GM23338 (cell line): ENCODE results near the gene ANKUB1. TPM values are rescaled to one million over a fixed set of nuclear protein-coding genes. Genes with fewer than 3 reads are reported as not detected.
A peak's percentile ranks its signal among the peaks of the same experiment; 100 is the strongest.

Experiments
- ATAC-seq: fragments of 200-7000 bp; cut with Tn5 transposase; 3 replicates; pipeline ENCODE4 v1.9.1; 2020
- DNase-seq: peaks from one replicate; pipeline ENCODE4 v3.0.0-alpha.2; 2015; ENCODE audit warnings: low spot score
- H2AFZ ChIP-seq: fragments of 200-600 bp; sonication (generic); 2 replicates; pipeline ENCODE4 v1.8.0; 2016; ENCODE audit warnings: antibody characterized with exemption, mild to moderate bottlenecking, moderate library complexity
- H3F3A ChIP-seq: fragments of 200-600 bp; sonication (generic); replicated peaks from 2 replicates; pipeline ENCODE4 v1.8.0; 2017; ENCODE audit warnings: antibody characterized with exemption, mixed run types, low read depth
- H3K27ac ChIP-seq: fragments of 200-600 bp; sonication (generic); 2 replicates; pipeline ENCODE4 v1.6.1; 2016; ENCODE audit warnings: low read depth
- H3K27me3 ChIP-seq: fragments of 200-600 bp; sonication (generic); 2 replicates; pipeline ENCODE4 v1.8.0; 2016; ENCODE audit warnings: mild to moderate bottlenecking, mixed run types, moderate library complexity; ENCODE audit not compliant: insufficient read depth
- H3K36me3 ChIP-seq: fragments of 200-600 bp; sonication (generic); 2 replicates; pipeline ENCODE4 v1.8.0; 2016; ENCODE audit warnings: mild to moderate bottlenecking; ENCODE audit not compliant: insufficient read depth
- H3K4me1 ChIP-seq: fragments of 200-600 bp; sonication (generic); 2 replicates; pipeline ENCODE4 v1.8.0; 2016; ENCODE audit warnings: mild to moderate bottlenecking, moderate library complexity; ENCODE audit not compliant: insufficient read depth
- H3K4me2 ChIP-seq: fragments of 200-600 bp; sonication (generic); 2 replicates; pipeline ENCODE4 v1.7.1; 2017; ENCODE audit warnings: mixed run types
- H3K4me3 ChIP-seq: fragments of 200-600 bp; sonication (generic); 2 replicates; pipeline ENCODE4 v1.6.1; 2016; ENCODE audit warnings: mixed run types
- H3K79me2 ChIP-seq: fragments of 200-600 bp; sonication (generic); replicated peaks from 2 replicates; pipeline ENCODE4 v1.8.0; 2017; ENCODE audit warnings: mild to moderate bottlenecking; ENCODE audit not compliant: insufficient read depth
- H3K9me2 ChIP-seq: fragments of 200-600 bp; sonication (generic); 2 replicates; pipeline ENCODE4 v1.8.0; 2017; ENCODE audit not compliant: insufficient read depth
- H4K20me1 ChIP-seq: fragments of 200-600 bp; sonication (generic); replicated peaks from 2 replicates; pipeline ENCODE4 v1.8.0; 2017; ENCODE audit warnings: mild to moderate bottlenecking; ENCODE audit not compliant: insufficient read depth
- H3K27ac Mint-ChIP-seq: 2 replicates; pipeline ENCODE4 v1.8.0; 2020; ENCODE audit warnings: inconsistent platforms, mild to moderate bottlenecking, moderate library complexity, mixed read lengths
- H3K27me3 Mint-ChIP-seq: 3 replicates; pipeline ENCODE4 v1.8.0; 2022; ENCODE audit warnings: low read depth, mild to moderate bottlenecking, moderate library complexity, mixed read lengths, inconsistent platforms; ENCODE audit not compliant: insufficient read depth, poor library complexity
- H3K36me3 Mint-ChIP-seq: 3 replicates; pipeline ENCODE4 v1.8.0; 2021; ENCODE audit warnings: low read depth, mild to moderate bottlenecking, inconsistent platforms, moderate library complexity, mixed read lengths
- H3K4me1 Mint-ChIP-seq: 3 replicates; pipeline ENCODE4 v1.8.0; 2020; ENCODE audit warnings: mild to moderate bottlenecking, inconsistent platforms, mixed read lengths
- H3K4me3 Mint-ChIP-seq: 3 replicates; pipeline ENCODE4 v1.8.0; 2021; ENCODE audit warnings: moderate library complexity, mild to moderate bottlenecking, inconsistent platforms, mixed read lengths
- H3K9me3 Mint-ChIP-seq: 3 replicates; pipeline ENCODE4 v1.8.0; 2020; ENCODE audit warnings: moderate library complexity, mild to moderate bottlenecking, inconsistent platforms, mixed read lengths
- CREB1 ChIP-seq: fragments of 250-450 bp; sonication (Bioruptor Pico); IDR thresholded peaks from 2 replicates; pipeline ENCODE4 v1.5.0; 2020; ENCODE audit warnings: low read depth, mild to moderate bottlenecking, moderate library complexity
- CTCF ChIP-seq, 2 experiments: fragments of 200-600 bp in 1 of 2; sonication (generic) in 1 of 2; conservative IDR thresholded peaks; 2 replicates each; pipeline versions ENCODE4 v1.5.1 to v1.6.1; 2016 to 2017; ENCODE audit warnings: antibody characterized with exemption in 2 of 2, low read depth in 2 of 2, mild to moderate bottlenecking in 2 of 2, moderate library complexity in 1 of 2
- ETS1 ChIP-seq: IDR thresholded peaks from 2 replicates; pipeline ENCODE4 v1.6.1; 2016; ENCODE audit warnings: antibody characterized with exemption
- EZH2 ChIP-seq: fragments of 200-600 bp; sonication (generic); IDR thresholded peaks from one replicate; pipeline ENCODE4 v1.8.0; 2017; ENCODE audit warnings: antibody characterized with exemption, mild to moderate bottlenecking, low read depth; ENCODE audit not compliant: unreplicated experiment
- EZH2phosphoT487 ChIP-seq: fragments of 200-600 bp; sonication (generic); IDR thresholded peaks from one replicate; pipeline ENCODE4 v1.8.1; 2018; ENCODE audit warnings: antibody characterized with exemption; ENCODE audit not compliant: unreplicated experiment
- JUNB ChIP-seq: IDR thresholded peaks from one replicate; pipeline ENCODE4 v1.6.1; 2016; ENCODE audit warnings: antibody characterized with exemption; ENCODE audit not compliant: unreplicated experiment
- NANOG ChIP-seq: IDR thresholded peaks from 2 replicates; pipeline ENCODE4 v1.6.1; 2016; ENCODE audit warnings: antibody characterized with exemption, borderline replicate concordance
- POLR2AphosphoS5 ChIP-seq: IDR thresholded peaks from 2 replicates; pipeline ENCODE4 v1.6.1; 2016; ENCODE audit warnings: antibody characterized with exemption, low read depth
- REST ChIP-seq: IDR thresholded peaks from one replicate; pipeline ENCODE4 v1.6.1; 2018; ENCODE audit warnings: antibody characterized with exemption; ENCODE audit not compliant: unreplicated experiment
- STAT1 ChIP-seq: IDR thresholded peaks from one replicate; pipeline ENCODE4 v1.6.1; 2016; ENCODE audit warnings: antibody characterized with exemption; ENCODE audit not compliant: unreplicated experiment
- ZNF114 ChIP-seq: fragments of 250-450 bp; sonication (Bioruptor Pico); IDR thresholded peaks from 2 replicates; pipeline ENCODE4 v1.5.0; 2020; ENCODE audit warnings: mild to moderate bottlenecking, moderate library complexity
- ZNF331 ChIP-seq: fragments of 250-450 bp; sonication (Bioruptor Pico); IDR thresholded peaks from 2 replicates; pipeline ENCODE4 v1.5.0; 2020; ENCODE audit warnings: low read depth, mild to moderate bottlenecking, moderate library complexity
- ZNF462 ChIP-seq: fragments of 250-450 bp; sonication (Bioruptor Pico); IDR thresholded peaks from 2 replicates; pipeline ENCODE4 v1.5.0; 2020; ENCODE audit warnings: mild to moderate bottlenecking, moderate library complexity
- polyA plus RNA-seq: library from polyadenylated mRNA; unstranded; fragments of >200 nt; fragmentation: Nextera tagmentation; extraction: Ambion mirVana; gene quantifications from 2 replicates; pipeline ENCODE4 v1.2.1, GENCODE V29; 2016
- total RNA-seq: library from RNA; depleted of rRNA; stranded (reverse); fragments of >200 nt; shearing (Covaris generic); gene quantifications from 2 replicates; pipeline ENCODE4 v1.2.3, GENCODE V29; 2014

Gene ANKUB1
- total and polyA plus RNA-seq, 2 experiments from 2014 or later = not detected

- Histone ChIP-seq H3K4me2 (no peak overlapping the region), H3F3A (no peaks in the 10 kb centered on the region), H3K4me1 (no peaks in the 10 kb centered on the region), H3K36me3 (no peaks in the 10 kb centered on the region), H4K20me1 (no peaks in the 10 kb centered on the region), H3K79me2 (no peaks in the 10 kb centered on the region), H3K9me2 (no peaks in the 10 kb centered on the region), H3K27ac (no peak overlapping the region), H3K4me3 (no peak overlapping the region), H2AFZ (peak overlapping the region; percentile 43; the same call in 1 of the 2 replicates), H3K27me3 (no peaks in the 10 kb centered on the region)
- no peaks in the 10 kb centered on the region for H3K36me3 Mint-ChIP-seq
- peak; percentile 60 for DNase-seq
- 0 out of 2 replicates have a peak overlapping the region, but pooled peaks have one; percentile 1 for H3K27ac Mint-ChIP-seq
- TF ChIP-seq ZNF114 (CRISPR knock-in tag) (no peak), ZNF331 (CRISPR knock-in tag) (no peak), JUNB (no peak), ZNF462 (CRISPR knock-in tag) (no peak), CREB1 (no peak), POLR2AphosphoS5 (no peak), ETS1 (no peak), EZH2 (no peak), STAT1 (no peak), NANOG (no peak), REST (no peak), EZH2phosphoT487 (no peak), CTCF (conservative IDR thresholded peaks at IDR 0.05; ENCODE audit: low read depth in 2 of 2) (no peak)
- no peaks in the 10 kb centered on the region for H3K9me3 Mint-ChIP-seq
- no peak overlapping the region for H3K4me3 Mint-ChIP-seq
- H3K27me3 Mint-ChIP-seq = peaks cover 1% of the 10 kb centered on the region
- no peak; the same call in 2 of the 3 replicates for ATAC-seq
- H3K4me1 Mint-ChIP-seq = peaks cover 10% of the 10 kb centered on the region; the same call in 2 of the 3 replicates
Observed at GRCh38 chr3:149772861-149773260, 19.5 kb downstream of the ANKUB1 start.
